ENCODE data around the gene ITFG2. TPM values are rescaled to one million over a fixed set of nuclear protein-coding genes. Genes with fewer than 3 reads are reported as not detected.
A peak's percentile ranks its signal among the peaks of the same experiment; 100 is the strongest.

The ITFG2 gene
- total RNA-seq, 1 donor from 2014 or later = 21.2 TPM

DNA sequence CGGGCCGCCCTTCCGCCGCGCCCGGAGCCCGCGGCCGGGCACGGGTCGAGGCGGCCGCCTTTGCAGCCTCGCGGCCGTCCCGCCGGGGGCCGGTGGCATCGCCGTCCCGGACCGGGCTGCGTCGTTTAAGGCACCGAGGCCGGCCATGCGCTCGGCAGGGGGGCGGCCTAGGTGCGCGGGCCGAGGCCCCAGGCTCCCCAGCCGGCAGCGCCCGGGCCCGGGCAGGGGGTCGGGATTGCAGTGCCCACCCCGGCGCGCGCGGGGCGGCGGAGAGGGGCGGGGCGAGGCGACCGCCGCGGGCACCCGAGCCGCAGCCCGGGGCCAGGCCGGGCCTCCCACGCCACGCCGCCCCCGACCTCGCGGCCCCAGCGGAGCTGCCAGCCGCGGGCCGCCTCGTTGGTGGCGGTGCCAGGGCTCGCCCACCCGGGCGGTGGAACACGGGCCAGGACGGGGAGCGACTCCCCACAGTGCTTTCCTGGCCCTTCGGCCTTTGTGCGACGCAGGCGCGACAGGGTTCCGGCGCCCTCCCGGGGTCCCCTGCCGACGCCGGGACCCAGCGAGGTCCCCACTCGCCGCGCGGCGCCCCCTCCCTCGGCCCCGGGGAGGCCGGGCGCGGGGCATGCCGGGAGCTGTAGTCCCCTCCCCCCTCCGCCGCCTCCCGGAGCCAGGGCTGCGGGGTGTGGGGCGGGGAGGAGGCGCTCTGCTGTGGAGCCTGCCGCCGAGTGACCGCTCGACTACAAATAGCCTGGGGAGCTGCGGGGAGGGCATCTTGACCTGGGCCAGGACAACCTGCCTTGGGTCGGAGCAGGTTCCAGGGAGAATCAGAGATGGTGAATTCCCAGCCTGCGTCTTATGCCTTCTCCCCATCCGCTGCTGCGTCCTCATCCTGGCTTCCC is 16.9 kb upstream of the ITFG2 start:
- no peak for DNase-seq (ENCODE audit: low read depth)

GRCh38 chr12:2796187-2796666 is 16.2 kb upstream of the ITFG2 start:
- DNase-seq (ENCODE audit: low read depth) = peak; percentile 26

DNA sequence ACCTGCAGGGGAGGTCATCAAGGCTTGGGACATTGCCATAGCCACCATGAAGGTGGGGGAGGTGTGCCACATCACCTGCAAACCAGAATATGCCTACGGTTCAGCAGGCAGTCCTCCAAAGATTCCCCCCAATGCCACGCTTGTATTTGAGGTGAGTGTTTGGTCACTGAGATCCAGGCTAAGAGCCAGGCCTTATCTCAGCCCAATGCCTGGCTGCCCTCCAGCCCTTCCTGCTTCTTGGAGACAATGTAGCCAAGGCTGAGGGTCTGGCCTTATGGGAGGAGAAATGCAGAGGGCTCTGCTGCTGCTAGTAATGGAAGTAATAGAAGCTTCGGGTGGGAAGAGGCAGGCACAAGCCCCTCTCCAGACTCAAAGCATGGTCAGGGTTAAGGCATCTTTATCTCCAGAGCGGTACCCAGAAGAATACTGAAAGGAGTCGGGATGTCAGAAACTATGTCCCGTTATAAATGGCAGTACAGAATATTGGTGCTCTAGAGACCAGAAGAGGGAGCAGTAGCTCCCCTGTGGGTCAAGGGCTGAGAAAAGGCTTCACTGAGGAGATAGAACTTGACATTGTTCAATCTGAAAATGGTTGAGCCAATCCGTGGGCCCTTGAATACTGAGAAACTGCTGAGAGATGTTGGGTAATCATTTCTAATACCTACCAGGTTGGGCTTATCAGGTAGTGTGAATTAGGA is 14.6 kb upstream of the ITFG2 start:
- no peak for DNase-seq (ENCODE audit: low read depth)

- no peak for DNase-seq (ENCODE audit: low read depth)
Observed at GRCh38 chr12:2800046-2800570, 12.4 kb upstream of the ITFG2 start.

- no peak for DNase-seq (ENCODE audit: low read depth)
Observed at GRCh38 chr12:2801044-2801783, 11.3 kb upstream of the ITFG2 start.

GRCh38 chr12:2803635-2804392 is 8.7 kb upstream of the ITFG2 start:
- no peak for DNase-seq (ENCODE audit: low read depth)

DNA sequence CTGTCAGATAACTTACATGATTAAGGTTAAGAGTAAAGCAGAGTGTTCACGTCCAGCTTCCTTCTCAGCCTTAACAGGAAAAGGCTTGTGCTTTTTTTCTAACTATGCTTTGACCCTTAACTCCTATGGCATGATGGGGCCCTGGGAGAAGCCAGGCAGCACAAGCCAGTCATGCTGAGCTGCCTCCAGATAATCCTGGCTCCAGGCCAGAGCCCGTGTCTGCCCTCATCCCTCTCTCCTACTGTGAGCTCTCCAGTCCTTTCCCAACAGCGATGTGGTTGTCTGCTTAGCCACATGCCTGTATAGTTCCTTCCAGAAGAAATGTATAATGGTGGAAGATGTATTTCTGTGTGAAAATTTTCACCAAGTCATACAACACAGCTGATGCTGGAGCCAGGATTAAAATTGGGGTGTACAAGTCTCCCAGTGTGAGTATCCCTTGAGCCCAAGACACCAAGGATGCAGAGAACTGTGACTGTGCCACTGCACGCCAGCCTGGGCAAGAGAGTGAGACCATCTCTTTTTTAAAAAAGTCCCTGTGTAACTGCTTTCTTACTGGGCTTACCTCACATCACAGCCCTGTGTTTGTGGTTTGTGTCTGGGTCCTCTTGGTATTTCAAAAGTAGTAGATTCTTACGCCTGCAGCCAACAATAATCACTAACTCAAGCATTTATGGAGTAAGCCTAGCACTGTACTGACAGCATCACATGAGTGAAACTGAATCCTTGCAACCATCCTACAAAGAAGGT is 7.9 kb upstream of the ITFG2 start:
- peak; percentile 84 for DNase-seq (ENCODE audit: low read depth)

- no peak for DNase-seq (ENCODE audit: low read depth)
Observed at GRCh38 chr12:2805143-2805520, 7.3 kb upstream of the ITFG2 start.

DNA sequence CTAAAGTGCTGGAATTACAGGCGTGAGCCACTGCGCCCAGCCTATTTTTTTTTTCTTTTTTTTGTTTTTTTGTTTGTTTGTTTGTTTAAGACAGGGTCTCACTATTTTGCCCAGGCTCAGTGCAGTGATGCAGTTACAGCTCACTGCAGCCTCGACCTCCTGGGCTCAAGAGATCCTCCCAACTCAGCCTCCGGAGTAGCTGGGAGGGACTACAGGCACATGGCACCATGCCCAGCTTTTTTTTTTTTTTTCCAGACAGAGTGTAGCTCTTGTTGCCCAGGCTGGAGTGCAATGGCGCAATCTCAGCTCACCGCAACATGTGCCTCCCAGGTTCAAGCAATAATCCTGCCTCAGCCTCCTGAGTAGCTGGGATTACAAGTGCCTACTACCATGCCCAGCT is 5.8 kb upstream of the ITFG2 start:
- no peak for DNase-seq (ENCODE audit: low read depth)

DNA sequence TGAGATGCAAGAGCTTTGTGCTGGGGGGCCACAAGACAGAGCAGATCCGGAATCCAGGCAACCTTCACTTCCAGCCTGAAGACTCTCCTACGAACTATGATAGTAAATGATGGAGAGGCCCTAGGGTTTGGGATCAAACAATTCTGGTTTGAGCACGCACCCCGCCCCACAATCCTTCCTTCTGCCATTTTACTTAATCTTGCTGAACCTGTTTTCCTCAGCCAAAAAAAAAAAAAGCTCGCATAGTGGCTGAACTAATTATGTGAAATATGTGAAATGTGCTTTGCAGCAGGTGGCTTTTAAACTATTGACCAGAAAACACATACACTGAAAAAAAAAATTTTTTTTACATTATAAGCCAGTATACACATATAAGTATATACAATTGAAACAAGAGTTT is 667 bp upstream of the ITFG2 start:
- DNase-seq (ENCODE audit: low read depth) = no peak

DNA sequence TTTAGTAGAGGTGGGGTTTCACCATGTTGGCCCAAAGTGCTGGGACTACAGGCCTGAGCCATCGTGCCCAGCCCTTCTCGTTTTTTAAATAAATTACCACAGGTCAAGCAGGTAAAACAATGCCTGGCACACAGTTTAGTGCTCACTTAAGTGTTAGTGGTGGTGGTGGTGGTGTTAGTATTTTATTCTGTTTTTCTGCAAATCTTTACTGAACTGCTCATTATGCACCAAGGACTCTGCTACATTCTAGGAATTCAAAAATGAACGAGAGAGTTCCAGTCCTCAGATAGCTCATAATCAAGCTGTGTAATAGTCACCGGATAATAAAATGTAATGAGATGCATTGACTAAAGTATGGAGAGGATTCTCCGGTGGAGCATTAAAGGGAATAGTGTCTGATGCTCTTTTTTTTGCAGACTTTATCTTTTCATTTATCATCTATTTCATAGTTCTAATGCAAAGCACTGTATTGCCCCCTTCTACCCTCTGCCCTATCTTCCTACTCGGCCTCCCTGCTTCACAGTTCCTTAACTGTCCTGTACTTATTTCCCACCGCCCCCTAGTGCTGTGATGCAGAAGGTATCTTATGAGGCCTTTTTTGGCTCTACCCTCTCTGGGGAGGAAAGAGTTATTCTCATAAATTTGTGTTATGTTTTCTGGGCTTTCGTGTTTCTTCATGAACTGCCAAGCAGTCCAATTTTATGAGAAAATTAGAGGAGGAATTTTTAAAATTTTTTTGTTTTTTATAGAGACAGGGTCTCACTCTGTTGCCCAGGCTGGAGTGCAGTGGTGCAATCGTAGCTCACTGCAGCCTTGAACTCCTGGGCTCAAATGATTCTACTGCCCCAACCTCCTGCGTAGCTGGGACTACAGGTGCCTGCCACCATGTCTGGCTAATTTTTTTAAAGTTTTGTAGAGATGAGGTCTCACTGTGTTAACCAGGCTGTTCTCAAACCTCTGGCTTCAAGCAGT is 1.0 kb downstream of the ITFG2 start:
- peak; percentile 56 for DNase-seq (ENCODE audit: low read depth)

DNA sequence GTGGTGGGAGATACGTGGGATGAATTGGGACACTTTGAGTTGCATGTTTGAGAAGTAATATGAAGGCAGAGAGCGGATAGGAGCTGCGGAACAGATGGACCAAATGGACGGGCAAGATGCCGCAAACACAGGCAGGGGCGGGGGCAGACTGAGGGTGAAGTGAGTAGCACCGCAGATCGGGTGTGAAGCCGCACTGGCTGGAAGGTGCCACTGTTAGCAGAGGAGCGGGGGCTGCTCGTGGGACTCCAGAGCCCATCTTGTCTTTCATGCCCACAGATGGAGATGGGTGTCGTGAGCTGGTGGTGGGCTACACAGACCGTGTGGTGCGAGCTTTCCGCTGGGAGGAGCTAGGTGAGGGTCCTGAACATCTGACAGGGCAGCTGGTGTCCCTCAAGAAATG is 7.3 kb downstream of the ITFG2 start:
- DNase-seq (ENCODE audit: low read depth) = no peak

GRCh38 chr12:2820432-2820831 is 8.0 kb downstream of the ITFG2 start:
- no peak for DNase-seq (ENCODE audit: low read depth)

GRCh38 chr12:2823483-2823882 is 11.0 kb downstream of the ITFG2 start:
- DNase-seq (ENCODE audit: low read depth) = no peak

DNA sequence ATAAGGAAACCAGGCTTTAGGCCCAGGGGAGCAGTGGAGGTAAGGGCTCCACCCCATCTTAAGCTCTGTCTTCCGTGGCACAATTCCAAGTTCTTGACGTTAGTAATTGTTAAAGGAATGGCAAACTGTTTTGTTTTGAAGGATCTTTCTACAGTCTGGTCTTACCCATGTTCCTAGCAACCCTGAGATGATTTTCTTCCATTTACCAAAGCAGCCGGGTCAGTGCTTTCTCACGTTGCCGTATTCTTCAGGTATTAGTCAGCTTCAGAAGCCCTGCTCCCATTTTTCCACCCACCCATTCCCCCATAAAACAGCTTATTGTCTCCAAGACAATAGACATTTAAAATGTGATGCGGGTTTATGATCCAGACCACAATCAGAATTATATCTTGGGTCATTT is 12.1 kb downstream of the ITFG2 start:
- no peak for DNase-seq (ENCODE audit: low read depth)

GRCh38 chr12:2825132-2825531 is 12.7 kb downstream of the ITFG2 start:
- DNase-seq (ENCODE audit: low read depth) = no peak

DNA sequence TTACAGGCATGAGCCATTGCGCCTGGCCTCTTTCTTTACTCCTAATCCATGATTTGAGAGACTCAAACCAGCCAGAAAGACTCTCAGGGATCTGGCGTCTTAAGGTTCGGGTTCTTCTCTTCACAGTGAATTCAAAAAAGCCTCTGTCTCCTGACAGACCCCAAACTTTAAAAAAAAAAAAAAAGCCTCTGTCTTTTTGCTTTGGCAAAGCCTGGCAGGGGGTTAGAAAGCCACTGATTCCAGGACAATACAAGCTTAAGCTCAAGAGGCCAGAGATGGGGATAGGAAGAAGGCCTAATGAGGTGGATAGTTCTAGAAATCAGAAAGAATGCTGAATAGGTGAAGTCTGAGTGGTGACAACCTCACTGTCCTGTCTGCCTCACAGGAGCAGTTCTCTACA is 13.6 kb downstream of the ITFG2 start:
- DNase-seq (ENCODE audit: low read depth) = no peak

- no peak for DNase-seq (ENCODE audit: low read depth)
Observed at GRCh38 chr12:2826721-2827515, 14.4 kb downstream of the ITFG2 start.

DNA sequence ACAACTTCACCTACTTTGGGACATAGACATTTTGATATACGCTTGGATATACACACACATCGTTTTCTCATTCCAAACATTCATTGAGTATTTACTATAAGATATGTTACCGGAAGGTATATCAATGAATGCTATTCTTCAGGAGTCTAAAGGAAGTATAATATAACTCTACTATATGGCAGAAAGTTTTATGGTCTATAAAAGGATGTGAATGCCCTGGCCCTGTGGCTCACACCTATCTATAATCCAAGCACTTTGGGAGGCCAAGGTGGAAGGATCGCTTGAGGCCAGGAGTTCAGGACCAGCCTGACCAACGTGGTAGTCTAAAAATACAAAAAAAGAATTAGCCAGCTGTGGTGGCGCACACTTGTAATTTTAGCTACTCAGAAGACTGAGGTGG is 16.8 kb downstream of the ITFG2 start:
- DNase-seq (ENCODE audit: low read depth) = no peak

All from renal cortical epithelial cell (primary cell).